Tibial nerve (tissue), 4 donors: Measurements from ENCODE around the gene FNDC1.

Experiments
- CTCF ChIP-seq, 5 experiments: fragments of 200-600 bp in 3 of 5; fragments of 450-650 bp in 2 of 5; sonication (generic) in 3 of 5; IDR thresholded peaks; one replicate each; pipeline ENCODE4 v1.5.1; 2016 to 2019; ENCODE audit warnings: antibody characterized with exemption in 5 of 5, mild to moderate bottlenecking in 3 of 5, moderate library complexity in 2 of 5
- EP300 ChIP-seq, 2 donors: sonication (generic); formaldehyde crosslinking; IDR thresholded peaks; one replicate each; pipeline ENCODE4 v1.6.1; 2017; ENCODE audit warnings: antibody characterized with exemption in 2 of 2, mild to moderate bottlenecking in 1 of 2
- POLR2A ChIP-seq, 2 donors: fragments of 450-650 bp; IDR thresholded peaks; one replicate each; pipeline ENCODE4 v1.6.1; 2017; ENCODE audit warnings: antibody characterized with exemption in 2 of 2, mild to moderate bottlenecking in 2 of 2, moderate library complexity in 2 of 2

DNA sequence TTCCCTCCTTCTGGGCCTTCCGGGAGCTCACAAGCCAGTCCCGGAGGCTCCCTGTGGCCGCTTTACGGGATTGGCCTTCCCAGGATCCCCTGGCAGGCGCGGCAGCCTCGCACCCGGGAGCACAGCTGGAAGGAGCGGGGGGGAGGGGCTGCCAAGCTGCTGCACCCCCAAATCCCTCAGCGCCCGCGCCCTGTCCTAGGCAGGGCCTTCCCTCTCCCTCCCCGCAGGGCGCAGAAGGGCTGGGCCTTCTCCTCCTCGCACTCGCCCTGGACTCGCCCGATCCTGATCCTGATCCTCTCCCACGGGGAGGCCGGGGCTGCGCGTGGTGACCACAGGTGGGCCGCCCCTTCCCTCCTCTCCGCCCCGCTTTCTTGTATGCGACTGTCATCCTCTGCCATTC lies 146.4 kb downstream of the FNDC1 start:
- TF ChIP-seq CTCF (IDR thresholded peaks at IDR 0.05): no peak
- no peak for TF ChIP-seq POLR2A (IDR thresholded peaks at IDR 0.05)
- no peak for TF ChIP-seq EP300 (IDR thresholded peaks at IDR 0.05)
